HG02610 (cell line): Measurements from ENCODE around the gene ARSD.

ENCODE experiments used
- ATAC-seq: cut with Tn5 transposase; IDR thresholded peaks from one replicate; pipeline ENCODE4 v1.9.1; 2021; ENCODE audit warnings: mild to moderate bottlenecking, moderate library complexity; ENCODE audit not compliant: unreplicated experiment

The ARSD gene

GRCh38 chrX:2855761-2856160 is 73.4 kb downstream of the ARSD start:
- no peak for ATAC-seq

- no peak for ATAC-seq
These were observed 74.2 kb downstream of the ARSD start for GRCh38 chrX:2854918-2855317.
